Tibial artery (tissue), 4 donors: ENCODE measurements around the gene CYRIA.
A peak's percentile ranks its signal among the peaks of the same experiment; 100 is the strongest.

ENCODE experiments used
- DNase-seq, 2 donors: peaks; one replicate each; pipeline ENCODE4 v3.0.0-alpha.2; 2019
- H3K27ac ChIP-seq, 2 donors: fragments of 200-600 bp; sonication (generic) in 1 of 2; 1 replicate in 1 of 2; 2 replicates in 1 of 2; pipeline ENCODE4 v1.5.1; 2018 to 2019; ENCODE audit warnings: mild to moderate bottlenecking in 1 of 2
- H3K27me3 ChIP-seq, 2 donors: fragments of 200-600 bp; sonication (generic) in 1 of 2; one replicate each; pipeline versions ENCODE4 v1.5.1 to v1.6.0; 2016 to 2019
- H3K36me3 ChIP-seq, 3 donors: fragments of 200-600 bp; sonication (generic) in 2 of 3; one replicate each; pipeline ENCODE4 v1.5.1; 2016 to 2019; ENCODE audit warnings: mild to moderate bottlenecking in 2 of 3
- H3K4me1 ChIP-seq, 4 donors: fragments of 200-600 bp; sonication (generic) in 2 of 4; 1 replicate in 3 of 4; 2 replicates in 1 of 4; pipeline ENCODE4 v1.5.1; 2016 to 2019
- H3K4me3 ChIP-seq, 2 donors: fragments of 200-600 bp; sonication (generic) in 1 of 2; 1 replicate in 1 of 2; 2 replicates in 1 of 2; pipeline ENCODE4 v1.5.1; 2018 to 2019; ENCODE audit warnings: mild to moderate bottlenecking in 2 of 2
- H3K9me3 ChIP-seq, 3 donors: fragments of 200-600 bp; sonication (generic) in 1 of 3; one replicate each; pipeline ENCODE4 v1.5.1; 2016 to 2019
- CTCF ChIP-seq, 2 experiments: fragments of 200-600 bp in 1 of 2; fragments of 450-650 bp in 1 of 2; IDR thresholded peaks; one replicate each; pipeline ENCODE4 v1.5.1; 2017 to 2019; ENCODE audit warnings: antibody characterized with exemption in 2 of 2, mild to moderate bottlenecking in 1 of 2, moderate library complexity in 1 of 2
- intact Hi-C: fragments of 100-400 bp; cut with DNase I; formaldehyde crosslinking; loops from one replicate; pipeline ENCODE4 v1.15.0; 2023; ENCODE audit warnings: low total_unique reads

Gene CYRIA

GRCh38 chr2:16669388-16669787 is 3.8 kb upstream of the CYRIA start:
- DNase-seq = no peak
- TF ChIP-seq CTCF (IDR thresholded peaks at IDR 0.05) = no peak
- Histone ChIP-seq H3K4me3 (no peak overlapping the region), H3K27ac (no peak overlapping the region), H3K27me3 (peaks cover 0 to 8% of the 10 kb centered on the region in 2 donors), H3K4me1 (peaks cover 0 to 19% (median 10%) of the 10 kb centered on the region in 4 donors), H3K36me3 (no peaks in the 10 kb centered on the region), H3K9me3 (no peaks in the 10 kb centered on the region)
- intact Hi-C loops = no loop called here

GRCh38 chr2:16666449-16666801 is 791 bp upstream of the CYRIA start:
- Histone ChIP-seq H3K4me1 (peaks cover 0 to 23% (median 15%) of the 10 kb centered on the region in 4 donors), H3K9me3 (no peaks in the 10 kb centered on the region), H3K27ac (no peak overlapping the region), H3K27me3 (peaks cover 0 to 17% of the 10 kb centered on the region in 2 donors), H3K36me3 (no peaks in the 10 kb centered on the region), H3K4me3 (peak overlapping the region in 1 of 2 donors; percentile 56)
- intact Hi-C loops = no loop called here
- no peak for TF ChIP-seq CTCF (IDR thresholded peaks at IDR 0.05)
- no peak for DNase-seq

- H3K27ac ChIP-seq = peak overlapping the region; percentile 32 to 63
- H3K4me3 ChIP-seq = peak overlapping the region; percentile 56 to 63
- H3K4me1 ChIP-seq = peaks cover 0 to 23% (median 15%) of the 10 kb centered on the region in 4 donors
- no peaks in the 10 kb centered on the region for H3K9me3 ChIP-seq
- no peak for TF ChIP-seq CTCF (IDR thresholded peaks at IDR 0.05)
- H3K27me3 ChIP-seq = peaks cover 0 to 17% of the 10 kb centered on the region in 2 donors
- peak; percentile 27 to 73 for DNase-seq
- no peaks in the 10 kb centered on the region for H3K36me3 ChIP-seq
- intact Hi-C loops = no loop called here
Measured at GRCh38 chr2:16664809-16665747, 556 bp downstream of the CYRIA start.

GRCh38 chr2:16664052-16664731 is 1.4 kb downstream of the CYRIA start:
- no peak for TF ChIP-seq CTCF (IDR thresholded peaks at IDR 0.05)
- Histone ChIP-seq H3K4me3 (peak overlapping the region; percentile 56 to 63), H3K36me3 (no peaks in the 10 kb centered on the region), H3K27me3 (peaks cover 0 to 17% of the 10 kb centered on the region in 2 donors), H3K4me1 (peaks cover 0 to 23% (median 15%) of the 10 kb centered on the region in 4 donors), H3K27ac (peak overlapping the region; percentile 32 to 63), H3K9me3 (no peaks in the 10 kb centered on the region)
- peak in 1 of 2 donors; percentile 48 for DNase-seq
- intact Hi-C loops = no loop called here

GRCh38 chr2:16663121-16663905 is 2.3 kb downstream of the CYRIA start:
- H3K27me3 ChIP-seq = peaks cover 0 to 17% of the 10 kb centered on the region in 2 donors
- no peaks in the 10 kb centered on the region for H3K9me3 ChIP-seq
- H3K4me1 ChIP-seq = peaks cover 0 to 28% (median 15%) of the 10 kb centered on the region in 4 donors
- no peak overlapping the region for H3K4me3 ChIP-seq
- no peak for TF ChIP-seq CTCF (IDR thresholded peaks at IDR 0.05)
- no peak for DNase-seq
- intact Hi-C loops = no loop called here
- no peaks in the 10 kb centered on the region for H3K36me3 ChIP-seq
- peak overlapping the region in 1 of 2 donors; percentile 63 for H3K27ac ChIP-seq
